OCI-LY7 (cell line): ENCODE data around the gene PNMA8C.

Experiments
- CTCF ChIP-seq: fragments of 200-600 bp; sonication (generic); conservative IDR thresholded peaks from 2 replicates; pipeline ENCODE4 v1.5.1; 2014; ENCODE audit warnings: mild to moderate bottlenecking, antibody characterized with exemption, low read length, moderate library complexity, mixed read lengths
- EZH2phosphoT487 ChIP-seq: fragments of 200-600 bp; sonication (generic); IDR thresholded peaks from 2 replicates; pipeline ENCODE4 v1.6.1; 2018; ENCODE audit warnings: low read depth, borderline replicate concordance, mild to moderate bottlenecking, mixed run types, antibody characterized with exemption, low read length, moderate library complexity, mixed read lengths

- TF ChIP-seq CTCF (no peak), EZH2phosphoT487 (no peak)
Observed at GRCh38 chr19:46423188-46423587, 5.5 kb downstream of the PNMA8C start.
